NB4 (cell line): Measurements from ENCODE around the gene TRANK1.

Experiments used
- DNase-seq: peaks from one replicate; pipeline ENCODE4 v3.0.0; 2010; ENCODE audit warnings: low read depth
- H3K4me3 ChIP-seq: one replicate; pipeline ENCODE4 v1.5.1; 2011; ENCODE audit warnings: mild to moderate bottlenecking, low read depth, low read length, moderate library complexity
- MYC ChIP-seq: IDR thresholded peaks from 2 replicates; pipeline ENCODE4 v1.6.1; 2011; ENCODE audit warnings: low read depth, low read length
- POLR2A ChIP-seq: IDR thresholded peaks from 2 replicates; pipeline ENCODE4 v1.6.1; 2011; ENCODE audit warnings: mild to moderate bottlenecking; ENCODE audit not compliant: insufficient read length; ENCODE audit errors: extremely low read depth
- TF ChIP-seq, protein P1 (sequence below): IDR thresholded peaks from 2 replicates; pipeline ENCODE4 v1.6.1; 2011; ENCODE audit warnings: low read depth, low read length
- TF ChIP-seq, protein P2 (sequence below): IDR thresholded peaks from one replicate; pipeline ENCODE4 v1.5.1; 2012; ENCODE audit warnings: low read depth, low read length

Gene TRANK1

GRCh38 chr3:36815375-36815774, 129.5 kb downstream of the TRANK1 start:
- TF ChIP-seq MYC (no peak), POLR2A (no peak)
- TF ChIP-seq, protein P1, sequence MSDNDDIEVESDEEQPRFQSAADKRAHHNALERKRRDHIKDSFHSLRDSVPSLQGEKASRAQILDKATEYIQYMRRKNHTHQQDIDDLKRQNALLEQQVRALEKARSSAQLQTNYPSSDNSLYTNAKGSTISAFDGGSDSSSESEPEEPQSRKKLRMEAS, result no peak
- TF ChIP-seq, protein P2, sequence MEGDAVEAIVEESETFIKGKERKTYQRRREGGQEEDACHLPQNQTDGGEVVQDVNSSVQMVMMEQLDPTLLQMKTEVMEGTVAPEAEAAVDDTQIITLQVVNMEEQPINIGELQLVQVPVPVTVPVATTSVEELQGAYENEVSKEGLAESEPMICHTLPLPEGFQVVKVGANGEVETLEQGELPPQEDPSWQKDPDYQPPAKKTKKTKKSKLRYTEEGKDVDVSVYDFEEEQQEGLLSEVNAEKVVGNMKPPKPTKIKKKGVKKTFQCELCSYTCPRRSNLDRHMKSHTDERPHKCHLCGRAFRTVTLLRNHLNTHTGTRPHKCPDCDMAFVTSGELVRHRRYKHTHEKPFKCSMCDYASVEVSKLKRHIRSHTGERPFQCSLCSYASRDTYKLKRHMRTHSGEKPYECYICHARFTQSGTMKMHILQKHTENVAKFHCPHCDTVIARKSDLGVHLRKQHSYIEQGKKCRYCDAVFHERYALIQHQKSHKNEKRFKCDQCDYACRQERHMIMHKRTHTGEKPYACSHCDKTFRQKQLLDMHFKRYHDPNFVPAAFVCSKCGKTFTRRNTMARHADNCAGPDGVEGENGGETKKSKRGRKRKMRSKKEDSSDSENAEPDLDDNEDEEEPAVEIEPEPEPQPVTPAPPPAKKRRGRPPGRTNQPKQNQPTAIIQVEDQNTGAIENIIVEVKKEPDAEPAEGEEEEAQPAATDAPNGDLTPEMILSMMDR, result no peak
- no peak overlapping the region for H3K4me3 ChIP-seq
- DNase-seq, result peak; percentile 4

DNA sequence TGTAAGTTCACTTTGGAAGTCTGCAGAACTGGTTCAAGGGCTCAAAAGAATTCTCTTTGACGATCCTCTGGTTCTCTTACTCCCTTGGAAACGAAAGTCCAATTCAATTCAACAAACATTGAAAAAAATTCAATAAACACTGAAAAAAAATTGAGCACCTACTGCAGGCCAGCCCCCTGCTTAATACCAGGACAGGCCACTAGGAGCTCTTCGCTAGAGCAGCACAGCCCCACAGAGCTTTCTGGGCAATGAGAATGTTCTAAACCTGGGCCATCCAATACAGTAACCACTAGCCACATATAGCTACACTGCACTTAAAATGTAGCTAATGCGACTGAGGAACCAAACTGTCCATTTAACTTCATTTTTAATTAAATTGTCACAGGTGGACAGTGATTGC, 130.1 kb downstream of the TRANK1 start:
- TF ChIP-seq POLR2A (no peak), MYC (no peak)
- TF ChIP-seq, protein P1, result no peak
- TF ChIP-seq, protein P2, result no peak
- no peak overlapping the region for H3K4me3 ChIP-seq
- DNase-seq, result no peak

- no peak for DNase-seq
- TF ChIP-seq, protein P1, result no peak
- TF ChIP-seq MYC, result no peak
- no peak for TF ChIP-seq POLR2A
- TF ChIP-seq, protein P2, result no peak
- H3K4me3 ChIP-seq, result no peak overlapping the region
Measured at GRCh38 chr3:36814066-36814717, 130.7 kb downstream of the TRANK1 start.

GRCh38 chr3:36813305-36813704, 131.5 kb downstream of the TRANK1 start:
- H3K4me3 ChIP-seq, result no peak overlapping the region
- DNase-seq, result no peak
- TF ChIP-seq MYC (no peak), POLR2A (no peak)
- TF ChIP-seq, protein P2, result no peak
- TF ChIP-seq, protein P1, result no peak

GRCh38 chr3:36812240-36812639, 132.6 kb downstream of the TRANK1 start:
- TF ChIP-seq MYC (no peak), POLR2A (no peak)
- TF ChIP-seq, protein P1, result no peak
- TF ChIP-seq, protein P2, result no peak
- no peak overlapping the region for H3K4me3 ChIP-seq
- no peak for DNase-seq

GRCh38 chr3:36811768-36812167, 133.1 kb downstream of the TRANK1 start:
- H3K4me3 ChIP-seq, result no peak overlapping the region
- TF ChIP-seq, protein P2, result no peak
- TF ChIP-seq, protein P1, result no peak
- TF ChIP-seq MYC (no peak), POLR2A (no peak)

More at GRCh38 chr3:36811768-36812167, 133.1 kb downstream of the TRANK1 start:
- no peak for DNase-seq
